Raji (cell line): ENCODE measurements around the gene SPOCK1.

Source experiments
- POLR2A ChIP-seq: IDR thresholded peaks from 2 replicates; pipeline ENCODE4 v1.6.1; 2011; ENCODE audit warnings: low read depth, low read length, control low read depth; ENCODE audit not compliant: insufficient read depth

Gene SPOCK1

GRCh38 chr5:137136991-137137632, 362.0 kb downstream of the SPOCK1 start:
- no peak for TF ChIP-seq POLR2A

DNA sequence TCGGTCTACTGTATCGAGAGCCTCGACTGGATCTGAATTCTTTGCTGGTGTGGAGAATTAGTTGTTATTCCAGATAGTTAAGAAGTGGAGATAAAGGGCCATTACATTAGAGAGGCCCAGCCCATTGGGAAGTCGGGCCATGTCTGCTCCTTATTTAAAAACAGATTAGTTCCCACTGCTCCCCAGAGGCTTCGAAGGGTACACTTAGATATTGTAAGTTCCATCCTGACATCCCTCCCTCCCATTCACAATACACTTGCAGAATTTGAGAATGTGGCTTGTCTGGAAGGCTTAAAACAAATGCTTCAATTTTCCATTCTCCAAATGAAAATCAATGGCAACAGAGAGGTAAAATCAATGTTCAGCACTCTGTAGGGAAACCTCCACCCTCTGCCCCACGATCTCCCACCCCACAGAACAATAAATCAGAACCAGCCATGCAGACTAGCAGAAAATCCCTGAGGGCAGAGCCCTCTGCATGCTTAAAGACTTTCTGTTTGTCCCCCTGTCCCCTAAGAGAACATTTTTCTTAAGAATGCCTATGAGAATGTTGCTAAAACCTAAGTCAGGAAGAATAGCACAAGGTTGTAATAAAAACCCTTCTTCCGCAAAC, 364.1 kb downstream of the SPOCK1 start:
- no peak for TF ChIP-seq POLR2A

DNA sequence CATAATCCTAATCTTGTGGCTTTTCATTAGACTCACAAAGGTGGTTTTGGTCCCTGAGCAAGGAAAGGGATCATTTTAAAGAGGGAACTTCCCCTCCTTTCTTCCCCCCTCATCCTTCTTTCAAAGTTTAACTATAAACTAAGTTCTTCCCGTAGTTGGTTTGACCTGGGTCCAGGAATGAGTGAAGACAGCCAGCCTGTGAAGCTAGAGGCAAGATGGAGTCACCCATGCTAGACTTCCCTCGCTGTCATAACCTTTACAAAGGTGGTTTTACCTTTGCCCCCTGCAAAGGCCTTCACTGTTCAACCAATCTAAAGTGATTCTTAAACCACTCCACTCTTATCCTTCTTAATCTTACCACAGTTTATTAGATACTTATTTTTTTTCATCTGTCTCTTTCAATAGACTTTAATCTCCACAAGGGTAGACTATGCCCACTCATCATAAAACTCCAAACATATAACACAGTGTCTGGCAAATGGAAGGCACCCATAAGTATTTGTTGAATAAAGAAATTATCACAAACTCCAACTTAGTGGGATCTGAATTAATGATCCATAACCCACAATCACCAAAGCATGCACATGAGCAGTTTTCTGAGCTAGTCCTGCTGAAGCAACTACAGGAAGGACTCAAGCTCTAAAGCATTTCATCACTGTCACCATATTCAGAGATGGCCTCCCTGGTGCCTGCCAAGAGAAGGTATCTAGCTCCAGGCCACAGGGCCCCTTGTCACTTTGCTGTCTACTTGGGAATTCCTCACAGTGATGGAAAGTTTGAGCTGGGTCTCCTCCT, 369.0 kb downstream of the SPOCK1 start:
- no peak for TF ChIP-seq POLR2A

DNA sequence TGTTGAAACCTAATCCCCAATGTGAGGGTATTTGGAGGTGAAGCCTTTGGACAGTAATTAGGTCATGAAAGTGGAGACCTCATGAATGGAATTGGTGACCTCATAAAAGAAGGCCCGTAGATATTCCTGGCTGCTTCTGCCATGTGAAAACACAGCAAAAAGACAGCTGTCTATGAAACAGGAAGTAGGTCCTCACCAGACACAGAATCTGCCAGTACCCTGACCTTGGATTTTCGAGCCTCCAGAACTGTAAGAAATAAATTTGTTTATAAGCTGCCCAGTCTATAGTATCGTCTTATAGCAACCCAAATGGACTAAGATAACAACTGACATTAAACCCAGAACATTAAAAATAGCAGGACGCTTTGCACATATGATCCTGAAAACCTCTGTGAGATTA, 371.1 kb downstream of the SPOCK1 start:
- no peak for TF ChIP-seq POLR2A

DNA sequence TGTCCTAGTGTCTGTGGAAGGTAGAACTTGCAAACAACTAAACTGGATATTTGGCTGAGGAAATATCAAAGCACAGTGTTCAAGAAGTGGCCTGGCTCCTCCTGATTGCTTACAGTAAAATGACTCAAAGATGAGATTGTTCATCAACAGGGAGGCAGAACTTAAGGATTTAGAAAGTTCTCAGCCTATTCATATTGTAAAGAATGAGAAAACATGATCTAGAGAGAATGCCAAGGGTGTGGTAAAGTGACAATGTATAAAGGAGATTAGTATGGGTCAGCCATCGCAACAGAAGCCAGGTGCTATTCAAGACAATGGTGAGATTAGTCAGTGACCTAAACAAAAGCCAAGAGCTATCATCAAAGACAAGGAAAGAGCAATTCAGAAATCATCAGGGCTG, 372.3 kb downstream of the SPOCK1 start:
- TF ChIP-seq POLR2A = no peak

- TF ChIP-seq POLR2A = no peak
Measured at GRCh38 chr5:137122558-137122957, 376.6 kb downstream of the SPOCK1 start.

DNA sequence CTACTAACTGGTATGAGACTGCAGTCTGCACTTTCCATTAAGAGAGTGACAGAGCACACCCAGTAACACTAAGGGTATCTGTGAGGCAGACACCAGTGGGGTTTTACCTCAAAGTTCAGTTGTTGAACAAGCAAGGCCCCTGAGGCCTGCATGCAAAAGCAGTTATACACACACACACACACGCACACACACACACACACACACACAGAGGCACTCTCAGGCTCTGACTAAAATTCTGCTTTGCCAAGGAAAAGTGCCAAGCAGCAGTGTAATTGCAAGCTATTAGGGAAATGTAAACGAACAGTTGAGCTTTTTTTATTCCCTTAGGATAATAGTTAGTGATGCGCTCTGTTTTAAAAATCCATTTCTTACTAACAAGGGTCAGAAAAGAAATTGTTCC, 377.1 kb downstream of the SPOCK1 start:
- no peak for TF ChIP-seq POLR2A

DNA sequence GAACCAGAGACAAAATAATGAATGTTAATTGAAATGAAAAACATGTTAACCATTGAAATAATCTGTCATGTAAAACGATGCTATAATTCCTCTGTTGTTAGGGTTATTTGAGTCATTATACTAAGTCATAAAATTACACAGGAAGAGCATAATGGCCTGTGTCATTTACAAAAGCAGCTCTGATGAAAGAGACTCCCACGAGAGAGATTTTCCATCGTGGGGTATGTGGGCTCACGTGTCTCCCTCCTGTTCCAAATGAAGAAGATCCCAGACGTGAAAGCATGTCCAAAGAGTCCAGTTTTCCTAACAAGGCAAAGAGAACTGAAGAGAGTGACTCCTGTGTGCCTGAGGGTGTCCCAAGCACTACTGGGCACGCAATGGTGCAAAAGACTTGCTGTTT, 379.8 kb downstream of the SPOCK1 start:
- no peak for TF ChIP-seq POLR2A

DNA sequence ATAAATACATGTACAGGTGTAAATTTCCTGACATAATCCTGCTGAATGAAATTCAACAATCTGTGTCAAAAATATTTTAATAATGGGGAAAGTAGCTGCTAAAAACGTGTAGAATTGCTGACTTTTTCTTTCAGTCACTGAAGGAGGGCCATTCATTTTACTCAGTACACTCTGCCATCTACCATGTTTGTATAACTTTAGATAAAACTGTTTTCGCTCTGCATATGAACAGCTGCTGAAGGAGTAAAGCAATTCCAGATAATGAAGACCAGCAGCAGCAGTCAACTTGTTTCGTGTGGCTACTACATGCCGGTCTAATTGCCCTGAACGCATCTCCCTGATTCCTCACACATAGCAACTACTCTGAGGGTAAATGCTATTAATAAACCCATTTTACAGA, 380.5 kb downstream of the SPOCK1 start:
- TF ChIP-seq POLR2A = no peak

- TF ChIP-seq POLR2A = no peak
Measured at GRCh38 chr5:137115152-137115551, 384.0 kb downstream of the SPOCK1 start.

- TF ChIP-seq POLR2A = no peak
Measured at GRCh38 chr5:137114529-137114928, 384.6 kb downstream of the SPOCK1 start.

DNA sequence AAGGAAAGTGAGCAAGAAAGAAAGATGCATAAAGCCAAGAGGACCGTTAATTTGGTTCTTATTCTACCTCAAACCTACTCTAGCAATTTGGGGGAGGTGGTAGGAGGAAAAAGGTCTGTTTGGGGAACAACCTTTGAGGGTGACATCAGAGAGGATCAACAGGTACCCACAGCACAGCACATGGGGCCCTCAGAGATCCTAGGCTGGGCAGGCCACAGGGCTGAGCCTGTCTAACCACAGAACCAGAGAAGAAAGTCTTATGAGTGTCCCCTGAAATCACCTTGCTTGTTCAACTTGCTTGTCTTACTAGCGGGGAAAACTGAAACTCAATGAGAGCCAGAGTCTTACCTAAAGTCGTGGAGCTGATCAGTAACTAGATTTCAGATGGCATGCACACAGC, 385.2 kb downstream of the SPOCK1 start:
- TF ChIP-seq POLR2A = no peak

- no peak for TF ChIP-seq POLR2A
Measured at GRCh38 chr5:137113161-137113560, 386.0 kb downstream of the SPOCK1 start.

DNA sequence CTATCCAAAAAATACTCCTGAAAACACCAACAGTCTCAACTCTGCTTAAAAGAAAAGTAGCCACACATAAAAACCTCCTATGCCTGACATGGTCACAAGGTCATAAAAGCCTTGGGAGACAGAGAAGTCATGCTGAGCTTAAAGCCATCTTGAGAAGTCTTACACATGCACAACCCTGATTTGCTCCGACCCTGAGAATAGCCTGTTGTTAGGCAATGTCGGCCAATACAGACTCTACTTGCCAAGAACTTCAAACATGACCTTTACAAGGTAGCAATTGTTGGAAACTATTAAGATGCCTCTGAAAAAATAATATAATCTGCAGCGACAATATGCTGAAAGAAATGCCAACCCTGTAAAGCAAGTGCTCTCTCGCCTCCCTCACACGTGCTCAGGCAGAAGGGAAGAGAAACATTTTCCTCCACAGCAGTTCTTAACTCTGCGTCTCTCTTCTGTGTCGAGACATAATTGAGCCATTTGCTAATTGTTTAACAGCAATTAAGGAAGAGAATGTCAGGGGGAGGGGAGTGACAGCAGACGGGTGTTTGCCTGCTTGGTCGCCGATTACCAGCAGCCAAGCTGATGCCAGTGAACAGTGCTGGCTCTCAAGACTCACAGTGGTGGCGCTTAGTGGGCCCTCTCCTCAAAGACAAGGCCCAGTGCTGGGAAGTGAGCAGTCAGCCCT, 393.6 kb downstream of the SPOCK1 start:
- TF ChIP-seq POLR2A = no peak

- TF ChIP-seq POLR2A = no peak
Measured at GRCh38 chr5:137101544-137101943, 397.6 kb downstream of the SPOCK1 start.

DNA sequence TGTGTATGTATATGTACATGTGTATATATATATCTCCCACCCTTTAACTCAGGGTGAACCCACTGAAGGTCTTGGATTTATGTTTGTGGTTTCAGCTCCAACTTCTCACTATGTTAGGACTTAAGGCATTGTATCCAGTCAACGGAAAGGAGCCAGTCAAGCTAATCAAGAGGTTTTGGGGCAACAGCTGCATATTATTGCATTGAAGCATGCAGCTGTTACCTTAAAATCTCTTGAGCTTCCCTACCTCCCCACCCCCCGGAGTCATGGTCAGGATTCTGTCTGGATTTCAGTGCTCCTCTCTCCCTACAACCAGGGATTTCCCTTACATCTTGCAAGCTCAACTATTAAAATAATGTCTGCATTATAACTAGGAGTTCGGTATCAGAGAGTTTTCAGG, 399.5 kb downstream of the SPOCK1 start:
- TF ChIP-seq POLR2A = no peak
